ENCODE measurements around the gene VPS11. TPM values are rescaled to one million over a fixed set of nuclear protein-coding genes. Genes with fewer than 3 reads are reported as not detected.
"Not testable (repeated sequence)": the region's sequence is repeated elsewhere in the genome, so short reads cannot be mapped to it uniquely, and the experiment has no call there.

The VPS11 gene
- total RNA-seq, 8 experiments from 2014 or later, result 11.8 to 39.0 (median 21.2) TPM

DNA sequence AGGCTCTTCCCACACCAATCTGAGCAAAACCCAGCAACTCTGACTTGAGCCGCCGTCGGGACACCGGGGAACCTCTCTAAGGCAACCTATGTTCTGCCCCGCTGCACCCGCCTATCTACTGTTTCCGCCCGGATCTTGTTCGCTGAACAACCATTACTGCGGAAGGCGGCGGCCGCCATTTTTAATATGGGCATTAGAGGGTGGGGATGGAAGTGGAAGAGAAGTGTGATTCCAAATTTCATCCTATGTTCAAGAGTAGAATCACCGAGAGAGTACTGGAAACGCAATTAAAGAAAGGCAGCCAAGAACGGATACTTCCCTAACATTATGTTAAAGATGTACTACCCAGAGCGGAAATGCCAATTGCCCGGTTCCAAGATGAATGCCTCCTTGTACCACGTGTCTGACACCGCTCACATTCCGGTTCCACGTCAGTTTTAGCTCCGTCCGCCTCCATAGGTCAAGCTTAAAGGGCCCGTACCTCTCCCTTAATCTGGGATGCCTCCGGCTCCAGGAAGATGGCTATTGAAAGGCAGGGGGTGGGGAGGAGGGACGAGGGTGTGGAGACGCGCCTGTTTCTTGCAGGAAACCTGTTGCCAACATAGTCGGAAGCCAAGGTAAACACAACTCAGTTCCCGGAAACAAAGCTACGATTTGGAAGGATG is 34.3 kb downstream of the VPS11 start, which contains the start of gene DPAGT1:
DPAGT1 (minus strand) TSS at position 95 of the 665 bp plus-strand sequence. CDS start 198 bp downstream, outside the sequence.
- in situ Hi-C loops (cut with MboI; ENCODE audit: low pct_unique_long_range_greater_than_20kb in 2 of 9, low sequenced_read_pairs in 9 of 9, unreplicated experiment in 9 of 9), result loop anchor here in 2 of 9 experiments (10.0 to 25.0 kb wide), 2 partner anchors 233 to 235 kb away; partner anchors contain the start of genes RNF26 (in 2 of the 2), C1QTNF5 (in 1 of the 2) and MFRP (in 1 of the 2)
- peaks cover 38 to 46% of the 10 kb centered on the region in 2 donors for H3K4me1 ChIP-seq (replicated peaks in 1 of 2)
- H3K4me3 ChIP-seq, result peak within 1 kb of the TSS; percentile 68 to 95 (median 80)
- 0 to 20% (median 0%) methylated on average over 1 to 12 of the region's 32 CpGs; no CpG with 5 or more reads in 1 of the 10 experiments for WGBS, 10 experiments
- ATAC-seq (replicated peaks in 6 of 8), result peak; percentile 81 to 88 (median 86)
- peak within 1 kb of the TSS; percentile 99 for H3K27ac ChIP-seq

DNA sequence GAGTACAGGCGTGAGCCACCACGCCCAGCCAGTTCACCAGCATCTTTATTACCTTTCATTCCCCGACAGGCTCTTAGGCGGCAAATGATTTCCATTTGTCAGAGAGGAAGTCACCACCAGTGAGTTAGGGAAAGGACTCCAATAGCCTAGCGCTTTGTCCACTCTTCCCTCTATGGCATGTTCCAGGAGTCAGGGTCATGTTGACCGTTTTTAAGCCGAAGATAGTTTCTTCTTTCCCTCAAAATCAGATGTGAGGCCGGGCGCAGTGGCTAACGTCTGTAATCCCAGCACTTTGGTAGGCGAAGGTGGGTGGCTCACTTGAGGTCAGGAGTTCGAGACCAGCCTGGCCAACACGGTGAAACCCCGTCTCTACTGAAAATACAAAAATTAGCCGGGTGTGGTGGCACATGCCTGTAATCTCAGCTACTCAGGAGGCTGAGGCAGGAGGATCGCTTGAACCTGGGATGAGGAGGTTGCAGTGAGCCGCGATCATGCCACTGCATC is 35.6 kb downstream of the VPS11 start:
- H3K4me3 ChIP-seq, result peak overlapping the region in 4 of 5 donors; percentile 77 to 95 (median 82)
- ATAC-seq (replicated peaks in 6 of 8), result not testable (repeated sequence)
- in situ Hi-C loops (cut with MboI; ENCODE audit: low pct_unique_long_range_greater_than_20kb in 2 of 9, low sequenced_read_pairs in 9 of 9, unreplicated experiment in 9 of 9), result loop anchor here in 2 of 9 experiments (10.0 to 25.0 kb wide), 2 partner anchors 232 to 234 kb away; partner anchors contain the start of genes RNF26 (in 2 of the 2), C1QTNF5 (in 1 of the 2) and MFRP (in 1 of the 2)
- H3K27ac ChIP-seq, result peak overlapping the region; percentile 99
- 89 to 97% (median 94%) methylated on average over 3 to 12 of the region's 18 CpGs; no CpG with 5 or more reads in 4 of the 10 experiments for WGBS, 10 experiments
- H3K4me1 ChIP-seq (replicated peaks in 1 of 2), result peaks cover 41 to 48% of the 10 kb centered on the region in 2 donors

- 7 to 83% (median 41%) methylated on average over 1 to 4 of the region's 4 CpGs; no CpG with 5 or more reads in 3 of the 10 experiments for WGBS, 10 experiments
- Histone ChIP-seq H3K27ac (peak overlapping the region; percentile 99), H3K4me3 (no peak overlapping the region), H3K4me1 (replicated peaks in 1 of 2) (peaks cover 47 to 53% of the 10 kb centered on the region in 2 donors)
- in situ Hi-C loops (cut with MboI; ENCODE audit: low pct_unique_long_range_greater_than_20kb in 2 of 9, low sequenced_read_pairs in 9 of 9, unreplicated experiment in 9 of 9), result loop anchor here in 2 of 9 experiments (10.0 to 25.0 kb wide), 2 partner anchors 231 to 234 kb away; partner anchors contain the start of genes RNF26 (in 2 of the 2), C1QTNF5 (in 1 of the 2) and MFRP (in 1 of the 2)
- no peak for ATAC-seq (replicated peaks in 6 of 8)
Measured at GRCh38 chr11:119103793-119104192, 36.2 kb downstream of the VPS11 start.

DNA sequence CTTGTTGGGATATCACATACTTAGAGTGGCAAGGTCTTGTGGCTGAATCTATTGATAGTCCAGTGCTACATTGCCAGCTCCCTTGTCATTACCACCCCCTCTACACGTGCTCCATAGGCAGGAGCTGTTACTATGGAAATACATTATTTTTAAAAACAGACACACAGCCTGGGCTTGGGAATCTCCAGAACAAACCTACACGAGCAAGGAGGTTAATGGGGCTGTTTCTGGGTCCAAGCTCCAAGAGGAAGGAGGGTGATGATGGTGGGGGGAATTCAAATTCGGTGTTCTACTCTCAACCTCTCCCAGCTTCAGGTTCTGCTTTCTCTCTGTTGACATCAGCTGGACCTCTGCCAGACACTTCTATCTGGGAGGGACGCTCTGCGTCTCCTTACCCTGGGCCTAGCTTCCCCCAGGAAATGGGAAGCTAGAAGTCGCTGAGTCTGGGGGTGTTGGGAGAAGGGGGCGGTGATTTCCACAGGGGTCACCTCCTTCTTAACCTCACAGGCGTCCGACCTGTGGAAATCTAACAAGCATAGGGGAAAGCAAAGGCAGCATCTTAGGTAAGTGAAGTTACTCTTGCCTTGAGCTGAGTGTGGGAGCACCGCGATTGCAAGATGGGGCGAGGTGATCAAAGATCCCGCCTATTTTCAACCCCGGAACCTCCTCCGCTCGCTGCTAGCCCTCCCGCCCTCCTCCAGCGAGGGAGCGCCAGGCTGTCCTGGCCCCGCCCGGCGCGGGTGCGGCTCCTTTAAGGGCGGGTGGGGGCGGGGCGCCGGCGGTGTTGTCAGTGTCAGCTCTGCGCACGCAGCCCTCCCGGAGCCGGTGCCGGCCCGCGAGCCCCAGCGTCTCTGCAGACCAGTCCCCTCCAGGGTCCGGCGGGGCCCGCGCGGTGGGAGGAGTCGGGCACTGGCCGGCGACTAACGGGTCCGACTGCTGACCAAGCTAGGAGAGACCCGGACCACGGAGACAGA is 39.2 kb downstream of the VPS11 start, which contains the start of gene C2CD2L:
C2CD2L (plus strand) TSS at position 781 of the 974 bp plus-strand sequence. CDS start 398 bp downstream, outside the sequence.
- in situ Hi-C loops (cut with MboI; ENCODE audit: low pct_unique_long_range_greater_than_20kb in 2 of 9, low sequenced_read_pairs in 9 of 9, unreplicated experiment in 9 of 9), result loop anchor here in 2 of 9 experiments (10.0 to 25.0 kb wide), 2 partner anchors 228 to 230 kb away; partner anchors contain the start of genes RNF26 (in 2 of the 2), C1QTNF5 (in 1 of the 2) and MFRP (in 1 of the 2)
- peak within 1 kb of the TSS; percentile 9 to 13 for H3K27ac ChIP-seq

DNA sequence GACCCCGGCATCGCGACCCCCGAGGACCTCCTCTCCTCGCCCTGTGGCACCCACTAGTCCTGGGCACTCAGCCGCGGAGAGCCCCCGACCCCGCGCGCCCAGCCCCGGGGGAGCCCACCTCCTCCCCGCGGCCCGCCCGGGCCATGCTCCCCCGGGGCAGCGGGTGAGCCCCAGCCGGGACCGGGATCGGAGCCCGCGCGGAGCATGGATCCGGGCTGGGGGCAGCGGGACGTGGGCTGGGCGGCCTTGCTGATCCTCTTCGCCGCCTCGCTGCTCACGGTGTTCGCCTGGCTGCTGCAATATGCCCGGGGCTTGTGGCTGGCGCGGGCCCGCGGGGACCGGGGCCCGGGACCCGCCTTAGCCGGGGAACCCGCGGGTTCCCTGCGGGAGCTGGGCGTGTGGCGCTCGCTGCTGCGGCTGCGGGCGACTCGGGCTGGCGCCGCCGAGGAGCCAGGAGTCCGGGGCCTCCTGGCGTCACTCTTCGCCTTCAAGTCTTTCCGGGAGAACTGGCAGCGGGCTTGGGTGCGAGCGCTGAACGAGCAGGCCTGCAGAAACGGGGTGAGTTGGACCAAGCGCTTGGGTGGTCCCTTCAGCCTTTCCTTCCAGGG is 40.0 kb downstream of the VPS11 start:
- H3K4me3 ChIP-seq, result peak overlapping the region; percentile 60 to 93 (median 79)
- in situ Hi-C loops (cut with MboI; ENCODE audit: low pct_unique_long_range_greater_than_20kb in 2 of 9, low sequenced_read_pairs in 9 of 9, unreplicated experiment in 9 of 9), result loop anchor here in 2 of 9 experiments (10.0 to 25.0 kb wide), 2 partner anchors 227 to 230 kb away; partner anchors contain the start of genes RNF26 (in 2 of the 2), C1QTNF5 (in 1 of the 2) and MFRP (in 1 of the 2)
- H3K27ac ChIP-seq, result peak overlapping the region; percentile 6 to 11
- ATAC-seq (replicated peaks in 6 of 8), result peak in 3 of 8 experiments; percentile 23 to 34 (median 31)
- WGBS, 10 experiments, result 0% methylated on average over 2 of the region's 65 CpGs; no CpG with 5 or more reads in 8 of the 10 experiments
- peaks cover 43 to 47% of the 10 kb centered on the region in 2 donors for H3K4me1 ChIP-seq (replicated peaks in 1 of 2)

More for the DNA sequence above, 39.2 kb downstream of the VPS11 start, which contains the start of gene C2CD2L:
- Histone ChIP-seq H3K4me1 (replicated peaks in 1 of 2) (peaks cover 43 to 47% of the 10 kb centered on the region in 2 donors), H3K4me3 (peak within 1 kb of the TSS; percentile 60 to 93 (median 79))
- ATAC-seq (replicated peaks in 6 of 8), result peak; percentile 70 to 78 (median 76)
- WGBS, 10 experiments, result 0 to 33% (median 8%) methylated on average over 1 to 6 of the region's 49 CpGs; no CpG with 5 or more reads in 3 of the 10 experiments

- Histone ChIP-seq H3K4me3 (peak overlapping the region; percentile 60 to 93 (median 79)), H3K27ac (no peak overlapping the region), H3K4me1 (replicated peaks in 1 of 2) (peaks cover 37 to 40% of the 10 kb centered on the region in 2 donors)
- ATAC-seq (replicated peaks in 6 of 8), result peak in 3 of 8 experiments; percentile 3 to 40 (median 5)
- in situ Hi-C loops (cut with MboI; ENCODE audit: low pct_unique_long_range_greater_than_20kb in 2 of 9, low sequenced_read_pairs in 9 of 9, unreplicated experiment in 9 of 9), result loop anchor here in 2 of 9 experiments (10.0 to 25.0 kb wide), 2 partner anchors 226 to 229 kb away; partner anchors contain the start of genes RNF26 (in 2 of the 2), C1QTNF5 (in 1 of the 2) and MFRP (in 1 of the 2)
- 0 to 92% (median 0%) methylated on average over 1 to 2 of the region's 8 CpGs; no CpG with 5 or more reads in 7 of the 10 experiments for WGBS, 10 experiments
Measured at GRCh38 chr11:119108146-119108856, 40.7 kb downstream of the VPS11 start.

DNA sequence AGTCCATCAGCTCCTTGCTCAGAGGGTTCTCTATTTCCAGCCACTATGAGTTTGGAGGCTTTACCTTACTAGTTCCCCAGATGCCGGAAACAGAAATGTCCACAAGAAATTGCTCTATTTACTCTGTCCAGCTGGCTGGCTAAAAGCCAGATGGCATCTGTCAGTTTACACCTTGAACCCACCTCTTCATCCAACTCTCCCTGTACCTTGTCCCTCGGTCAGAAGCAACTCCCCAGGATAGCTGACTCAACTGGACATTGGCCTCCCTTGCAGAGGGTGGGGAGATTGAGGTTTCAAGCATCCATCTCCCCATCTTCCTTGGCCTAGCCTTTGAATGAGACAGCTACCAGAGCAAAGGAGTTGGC is 41.2 kb downstream of the VPS11 start:
- ATAC-seq (replicated peaks in 6 of 8), result no peak
- WGBS, 10 experiments, result 67 to 100% (median 100%) methylated on average over 1 to 2 of the region's 2 CpGs; no CpG with 5 or more reads in 5 of the 10 experiments
- H3K27ac ChIP-seq, result no peak overlapping the region
- in situ Hi-C loops (cut with MboI; ENCODE audit: low pct_unique_long_range_greater_than_20kb in 2 of 9, low sequenced_read_pairs in 9 of 9, unreplicated experiment in 9 of 9), result loop anchor here in 2 of 9 experiments (10.0 to 25.0 kb wide), 2 partner anchors 226 to 228 kb away; partner anchors contain the start of genes RNF26 (in 2 of the 2), C1QTNF5 (in 1 of the 2) and MFRP (in 1 of the 2)
- peaks cover 32 to 35% of the 10 kb centered on the region in 2 donors for H3K4me1 ChIP-seq (replicated peaks in 1 of 2)
- H3K4me3 ChIP-seq, result peak overlapping the region in 4 of 5 donors; percentile 5 to 93 (median 76)

GRCh38 chr11:119109843-119110242 is 42.2 kb downstream of the VPS11 start:
- H3K27ac ChIP-seq, result no peak overlapping the region
- in situ Hi-C loops (cut with MboI; ENCODE audit: low pct_unique_long_range_greater_than_20kb in 2 of 9, low sequenced_read_pairs in 9 of 9, unreplicated experiment in 9 of 9), result loop anchor here in 2 of 9 experiments (10.0 to 25.0 kb wide), 2 partner anchors 225 to 227 kb away; partner anchors contain the start of genes RNF26 (in 2 of the 2), C1QTNF5 (in 1 of the 2) and MFRP (in 1 of the 2)
- 80 to 100% (median 100%) methylated on average over 1 of the region's 3 CpGs; no CpG with 5 or more reads in 6 of the 10 experiments for WGBS, 10 experiments
- H3K4me3 ChIP-seq, result no peak overlapping the region
- ATAC-seq (replicated peaks in 6 of 8), result no peak
- H3K4me1 ChIP-seq (replicated peaks in 1 of 2), result peaks cover 23 to 25% of the 10 kb centered on the region in 2 donors

DNA sequence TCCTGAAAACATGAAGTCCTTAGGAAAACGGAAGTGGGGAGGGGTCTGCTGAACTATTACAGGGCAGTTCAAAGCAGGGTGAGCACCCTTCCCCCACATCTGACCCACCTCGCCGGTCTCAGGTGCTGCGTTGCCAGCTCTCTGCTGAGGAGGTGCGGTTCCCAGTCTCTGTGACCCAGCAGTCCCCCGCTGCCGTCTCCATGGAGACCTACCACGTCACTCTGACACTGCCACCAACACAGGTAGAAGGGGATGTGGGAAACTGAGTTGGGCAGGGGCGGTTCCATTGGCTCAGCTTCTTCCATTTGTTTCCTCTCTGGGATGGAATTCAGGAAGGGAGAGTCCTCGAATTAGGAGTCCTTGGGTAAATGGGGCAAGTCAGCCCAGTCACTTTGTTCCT is 42.8 kb downstream of the VPS11 start:
- ATAC-seq (replicated peaks in 6 of 8), result no peak
- H3K27ac ChIP-seq, result no peak overlapping the region
- peaks cover 23% of the 10 kb centered on the region in 2 donors for H3K4me1 ChIP-seq (replicated peaks in 1 of 2)
- no peak overlapping the region for H3K4me3 ChIP-seq
- in situ Hi-C loops (cut with MboI; ENCODE audit: low pct_unique_long_range_greater_than_20kb in 2 of 9, low sequenced_read_pairs in 9 of 9, unreplicated experiment in 9 of 9), result loop anchor here in 1 of 9 experiments (25.0 kb wide), 1 partner anchor 227 kb away; the partner anchor contains the start of genes C1QTNF5, MFRP and RNF26
- 50 to 100% (median 84%) methylated on average over 1 to 9 of the region's 10 CpGs; no CpG with 5 or more reads in 3 of the 10 experiments for WGBS, 10 experiments

- Histone ChIP-seq H3K27ac (no peak overlapping the region), H3K4me3 (no peak overlapping the region), H3K4me1 (replicated peaks in 1 of 2) (peaks cover 18 to 19% of the 10 kb centered on the region in 2 donors)
- 69 to 100% (median 90%) methylated on average over 1 to 7 of the region's 11 CpGs; no CpG with 5 or more reads in 1 of the 10 experiments for WGBS, 10 experiments
- no peak for ATAC-seq (replicated peaks in 6 of 8)
- in situ Hi-C loops (cut with MboI; ENCODE audit: low pct_unique_long_range_greater_than_20kb in 2 of 9, low sequenced_read_pairs in 9 of 9, unreplicated experiment in 9 of 9), result loop anchor here in 1 of 9 experiments (25.0 kb wide), 1 partner anchor 226 kb away; the partner anchor contains the start of genes C1QTNF5, MFRP and RNF26
Measured at GRCh38 chr11:119111361-119111925, 43.8 kb downstream of the VPS11 start.

Data from motor neuron (in vitro differentiated cells).